Glomerular endothelial cell (primary cell): ENCODE data around the gene SYT2. TPM values are rescaled to one million over a fixed set of nuclear protein-coding genes. Genes with fewer than 3 reads are reported as not detected.
"Not testable (repeated sequence)": the region's sequence is repeated elsewhere in the genome, so short reads cannot be mapped to it uniquely, and the experiment has no call there.

Experiments used
- DNase-seq: peaks from one replicate; pipeline ENCODE4 v3.0.0-alpha.2; 2011; ENCODE audit warnings: low read depth, low spot score; ENCODE audit errors: extremely low read depth
- total RNA-seq: library from RNA; depleted of rRNA; stranded (reverse); fragments of >200 nt; gene quantifications from 2 replicates; pipeline ENCODE4 v1.2.3, GENCODE V29; 2015

Gene SYT2
- total RNA-seq, 1 donor from 2014 or later, result not detected

GRCh38 chr1:202644219-202645096 lies 65.8 kb downstream of the SYT2 start:
- DNase-seq, result no peak

GRCh38 chr1:202643397-202644218 lies 66.6 kb downstream of the SYT2 start:
- no peak for DNase-seq

GRCh38 chr1:202642619-202643291 lies 67.5 kb downstream of the SYT2 start:
- DNase-seq, result no peak

GRCh38 chr1:202642212-202642611 lies 68.0 kb downstream of the SYT2 start:
- no peak for DNase-seq

GRCh38 chr1:202639500-202639899 lies 70.8 kb downstream of the SYT2 start:
- no peak for DNase-seq

- DNase-seq, result not testable (repeated sequence)
Observed at GRCh38 chr1:202638701-202639305, 71.5 kb downstream of the SYT2 start.

GRCh38 chr1:202638019-202638700 lies 72.1 kb downstream of the SYT2 start:
- no peak for DNase-seq

- DNase-seq, result not testable (repeated sequence)
Observed at GRCh38 chr1:202637321-202638018, 72.8 kb downstream of the SYT2 start.

- DNase-seq, result not testable (repeated sequence)
Observed at GRCh38 chr1:202636171-202636570, 74.1 kb downstream of the SYT2 start.

- DNase-seq, result no peak
Observed at GRCh38 chr1:202632241-202632640, 78.0 kb downstream of the SYT2 start.

- DNase-seq, result no peak
Observed at GRCh38 chr1:202631076-202631923, 79.0 kb downstream of the SYT2 start.

GRCh38 chr1:202630541-202630940 lies 79.7 kb downstream of the SYT2 start:
- DNase-seq, result no peak

- DNase-seq, result not testable (repeated sequence)
Observed at GRCh38 chr1:202630096-202630495, 80.2 kb downstream of the SYT2 start.

GRCh38 chr1:202629257-202629811 lies 80.9 kb downstream of the SYT2 start:
- not testable (repeated sequence) for DNase-seq

GRCh38 chr1:202628646-202629215 lies 81.5 kb downstream of the SYT2 start:
- no peak for DNase-seq

GRCh38 chr1:202627841-202628565 lies 82.3 kb downstream of the SYT2 start:
- DNase-seq, result no peak

GRCh38 chr1:202627036-202627435 lies 83.2 kb downstream of the SYT2 start:
- not testable (repeated sequence) for DNase-seq
